GM12878 (cell line): ENCODE measurements around the gene NLGN1. TPM values are rescaled to one million over a fixed set of nuclear protein-coding genes. Genes with fewer than 3 reads are reported as not detected.

ENCODE experiments used
- ATAC-seq: fragments of 200-7000 bp; cut with Tn5 transposase; 3 replicates; pipeline ENCODE4 v1.9.1; 2020; ENCODE audit warnings: mild to moderate bottlenecking, moderate library complexity
- BruUV-seq: library from RNA; stranded (reverse); fragments of 400-500 nt; replicated peaks from 2 replicates; lab custom pipeline; 2021; lab: Mats Ljungman, UMichigan
- CTCF ChIA-PET: fragments of 300-600 bp; sonication (Branson Sonifier 250); formaldehyde crosslinking; extraction: SDS; loops from one replicate; lab custom pipeline; 2021; ENCODE audit warnings: inconsistent platforms; lab: Yijun Ruan, JAX
- POLR2A ChIA-PET: fragments of 350-600 bp; formaldehyde crosslinking; extraction: SDS; loops from one replicate; lab custom pipeline; 2021; ENCODE audit warnings: inconsistent platforms; lab: Charles Lee
- RAD21 ChIA-PET: fragments of 300-600 bp; sonication (Branson Sonifier 250); formaldehyde crosslinking; loops from one replicate; lab custom pipeline; 2023; ENCODE audit warnings: antibody characterized with exemption; ENCODE audit not compliant: unreplicated experiment; lab: Charles Lee
- SMC1A ChIA-PET: fragments of 300-600 bp; sonication (Branson Sonifier 250); formaldehyde crosslinking; loops from one replicate; lab custom pipeline; 2023; ENCODE audit not compliant: unreplicated experiment, uncharacterized antibody; lab: Charles Lee
- DNase-seq: peaks from one replicate; pipeline ENCODE4 v3.0.0-alpha.2; 2011; ENCODE audit warnings: low read depth, low spot score
- FAIRE-seq: peaks from 3 replicates; lab custom pipeline; 2011; peaks lifted over from hg19 to GRCh38; lab: Jason Lieb, UNC
- H2AFZ ChIP-seq: 2 replicates; pipeline ENCODE4 v1.6.0; 2011; ENCODE audit warnings: low read depth, low read length, control low read depth; ENCODE audit not compliant: control insufficient read depth
- H3K27ac ChIP-seq: 2 replicates; pipeline ENCODE4 v1.5.1; 2011; ENCODE audit warnings: control low read depth; ENCODE audit not compliant: control insufficient read depth, insufficient read depth
- H3K27me3 ChIP-seq, 2 experiments: replicated peaks in 1 of 2; 2 replicates each; pipeline versions ENCODE4 v1.6.0 to v1.6.1; 2011; ENCODE audit warnings: low read length in 1 of 2; ENCODE audit not compliant: control insufficient read depth in 2 of 2, insufficient read depth in 2 of 2
- H3K36me3 ChIP-seq, 2 experiments: 2 replicates each; pipeline ENCODE4 v1.5.1; 2011; ENCODE audit warnings: low read length in 1 of 2; ENCODE audit not compliant: control insufficient read depth in 2 of 2, insufficient read depth in 2 of 2
- H3K4me1 ChIP-seq: 2 replicates; pipeline ENCODE4 v1.6.1; 2011; ENCODE audit warnings: mild to moderate bottlenecking, low read length, moderate library complexity, mixed read lengths; ENCODE audit not compliant: control insufficient read depth, insufficient read depth
- H3K4me2 ChIP-seq: 2 replicates; pipeline ENCODE4 v1.6.0; 2011; ENCODE audit warnings: control low read depth; ENCODE audit not compliant: control insufficient read depth, insufficient read depth
- H3K4me3 ChIP-seq: fragments of 200-600 bp; sonication (generic); 2 replicates; pipeline ENCODE4 v1.5.1; 2016
- H3K79me2 ChIP-seq: 2 replicates; pipeline ENCODE4 v1.6.0; 2011; ENCODE audit warnings: low read length; ENCODE audit not compliant: control insufficient read depth, insufficient read depth
- H3K9ac ChIP-seq: 2 replicates; pipeline ENCODE4 v1.8.0; 2011; ENCODE audit warnings: low read length, control low read depth, mixed read lengths; ENCODE audit not compliant: control insufficient read depth, insufficient read depth
- H3K9me3 ChIP-seq: replicated peaks from 3 replicates; pipeline ENCODE4 v1.5.1; 2011; ENCODE audit warnings: mild to moderate bottlenecking, low read length; ENCODE audit not compliant: control insufficient read depth, insufficient read depth
- H4K20me1 ChIP-seq: 2 replicates; pipeline ENCODE4 v1.6.0; 2011; ENCODE audit not compliant: control insufficient read depth, insufficient read depth
- BCLAF1 ChIP-seq: fragments of 450-650 bp; IDR thresholded peaks from 2 replicates; pipeline ENCODE4 v1.6.1; 2017; ENCODE audit warnings: antibody characterized with exemption, mild to moderate bottlenecking, moderate library complexity
- BRCA1 ChIP-seq: IDR thresholded peaks from 2 replicates; pipeline ENCODE4 v1.6.1; 2011; ENCODE audit warnings: low read depth, low read length, improper control_type of control experiment
- DPF2 ChIP-seq: fragments of 450-650 bp; IDR thresholded peaks from 2 replicates; pipeline ENCODE4 v1.6.1; 2017; ENCODE audit warnings: mild to moderate bottlenecking
- KAT2A ChIP-seq: conservative IDR thresholded peaks from 2 replicates; pipeline ENCODE4 v1.6.1; 2011; ENCODE audit warnings: low read depth, low read length; ENCODE audit not compliant: control insufficient read depth
- NFIC ChIP-seq: IDR thresholded peaks from 2 replicates; pipeline ENCODE4 v1.6.1; 2012; ENCODE audit warnings: low read depth, mild to moderate bottlenecking, inconsistent platforms, low read length, moderate library complexity
- NFYB ChIP-seq: IDR thresholded peaks from 2 replicates; pipeline ENCODE4 v1.6.1; 2011; ENCODE audit warnings: low read depth, mild to moderate bottlenecking, low read length, improper control_type of control experiment, moderate library complexity; ENCODE audit not compliant: insufficient read depth
- NR2C1 ChIP-seq: fragments of 450-650 bp; IDR thresholded peaks from 2 replicates; pipeline ENCODE4 v1.6.1; 2017; ENCODE audit warnings: antibody characterized with exemption, mild to moderate bottlenecking, moderate library complexity
- PAX5 ChIP-seq: IDR thresholded peaks from 2 replicates; pipeline ENCODE4 v1.6.1; 2011; ENCODE audit warnings: low read depth, low read length, borderline replicate concordance
- PBX3 ChIP-seq: IDR thresholded peaks from 2 replicates; pipeline ENCODE4 v1.6.1; 2011; ENCODE audit warnings: mild to moderate bottlenecking, low read depth, low read length, moderate library complexity; ENCODE audit not compliant: insufficient replicate concordance
- POLR2A ChIP-seq: IDR thresholded peaks from 2 replicates; pipeline ENCODE4 v1.6.1; 2011; ENCODE audit warnings: low read depth, mild to moderate bottlenecking, low read length
- POLR2AphosphoS2 ChIP-seq: IDR thresholded peaks from 2 replicates; pipeline ENCODE4 v1.6.1; 2011; ENCODE audit warnings: low read depth, mild to moderate bottlenecking, low read length, improper control_type of control experiment, moderate library complexity
- POLR2AphosphoS5 ChIP-seq: IDR thresholded peaks from 2 replicates; pipeline ENCODE4 v1.6.1; 2011; ENCODE audit warnings: mild to moderate bottlenecking, low read length, inconsistent platforms
- RCOR1 ChIP-seq: conservative IDR thresholded peaks from 2 replicates; pipeline ENCODE4 v1.6.1; 2012; ENCODE audit warnings: low read depth, low read length, improper control_type of control experiment
- STAT1 ChIP-seq: fragments of 450-650 bp; conservative IDR thresholded peaks from 2 replicates; pipeline ENCODE4 v1.6.1; 2014; ENCODE audit warnings: antibody characterized with exemption, mild to moderate bottlenecking
- TARDBP ChIP-seq: IDR thresholded peaks from 2 replicates; pipeline ENCODE4 v1.6.1; 2016; ENCODE audit warnings: borderline replicate concordance
- USF1 ChIP-seq: IDR thresholded peaks from 2 replicates; pipeline ENCODE4 v1.6.1; 2011; ENCODE audit warnings: borderline replicate concordance, low read depth, mild to moderate bottlenecking, moderate library complexity, mixed read lengths, low read length; ENCODE audit not compliant: insufficient read depth; ENCODE audit errors: extremely low read length
- WGBS: methylation state at CpG from one replicate; pipeline ENCODE4 v1.1.6; 2016; ENCODE audit warnings: low lambda C conversion rate; ENCODE audit not compliant: insufficient replicate concordance, insufficient coverage; ENCODE audit errors: missing lambda C conversion rate; 5-methylcytosine and 5-hydroxymethylcytosine counted together
- in situ Hi-C: fragments of 300-500 bp; cut with MboI; formaldehyde crosslinking; loops from 9 replicates; pipeline ENCODE4 v1.14.3; 2018; ENCODE audit warnings: mixed read lengths
- intact Hi-C: fragments of 100-400 bp; cut with micrococcal nuclease; formaldehyde crosslinking; loops from one replicate; pipeline ENCODE4 v1.14.2; 2022; ENCODE audit not compliant: unreplicated experiment
- polyA plus RNA-seq, 11 experiments: library from polyadenylated mRNA; depleted of rRNA in 4 of 11; unstranded in 6 of 11; stranded (reverse) in 5 of 11; fragments of >200 nt; fragmentation: Nextera tagmentation in 4 of 11; fragmentation: Illumina TruSeq in 1 of 11; extraction: Ambion mirVana in 4 of 11; extraction: Trizol in 1 of 11; gene quantifications; 1 replicate in 1 of 11; 2 replicates in 10 of 11; pipeline versions ENCODE4 v1.2.1 to v1.2.3, GENCODE V29; 2011 to 2016; ENCODE audit warnings: inconsistent platforms in 2 of 11, missing spikeins in 2 of 11, low read depth in 1 of 11
- total RNA-seq, 4 experiments: library from RNA; depleted of rRNA in 3 of 4; stranded (reverse); fragments of >200 nt in 3 of 4; fragmentation: Illumina TruSeq in 1 of 4; extraction: Trizol in 1 of 4; gene quantifications; 2 replicates each; pipeline versions ENCODE4 v1.2.1 to v1.2.3, GENCODE V29; 2013 to 2021

NLGN1 gene
- total and polyA plus RNA-seq, 10 of the 15 experiments (the other 5 are each of a cell fraction or from before 2014, with no cell fraction given), result not detected

- no peak for DNase-seq
- no peak overlapping the region for H3K27ac ChIP-seq
- no peaks in the 10 kb centered on the region for H3K9me3 ChIP-seq
- intact Hi-C loops, result no loop called here
- POLR2A ChIA-PET, result no interaction called here
- H3K4me3 ChIP-seq, result no peak overlapping the region
- BruUV-seq, result no TSS peak
- H3K79me2 ChIP-seq, result no peaks in the 10 kb centered on the region
- RAD21 ChIA-PET, result no interaction called here
- no peak overlapping the region for H3K4me2 ChIP-seq
- H2AFZ ChIP-seq, result no peak overlapping the region
- H3K27me3 ChIP-seq, result no peaks in the 10 kb centered on the region
- H3K36me3 ChIP-seq, result no peaks in the 10 kb centered on the region
- WGBS, result 7% methylated on average over 1 of the region's 1 CpG
- TF ChIP-seq RCOR1 (no peak), POLR2A (no peak), TARDBP (no peak), BCLAF1 (no peak), POLR2AphosphoS5 (no peak), NFIC (no peak), NR2C1 (no peak), BRCA1 (no peak), STAT1 (no peak), USF1 (no peak), NFYB (no peak), POLR2AphosphoS2 (no peak), PBX3 (no peak), DPF2 (no peak), PAX5 (no peak), KAT2A (no peak)
- TF ChIP-seq, all 136 proteins: peak for 0
- no peaks in the 10 kb centered on the region for H3K4me1 ChIP-seq
- in situ Hi-C loops, result no loop called here
- FAIRE-seq, result no peak
- SMC1A ChIA-PET, result no interaction called here
- CTCF ChIA-PET, result no interaction called here
- H4K20me1 ChIP-seq, result no peaks in the 10 kb centered on the region
- no peak for ATAC-seq
- no peak overlapping the region for H3K9ac ChIP-seq
Measured at GRCh38 chr3:174287705-174288104, 890.2 kb downstream of the NLGN1 start.
